MM.1S (cell line): ENCODE results near the gene FOXI1.

Source experiments
- DNase-seq: peaks from one replicate; pipeline ENCODE4 v3.0.0-alpha.2; 2015
- H2AFZ ChIP-seq: fragments of 300-600 bp; sonication (generic); 2 replicates; pipeline ENCODE4 v1.6.0; 2016; ENCODE audit warnings: antibody characterized with exemption, low read length
- H3F3A ChIP-seq: fragments of 300-600 bp; sonication (generic); 2 replicates; pipeline ENCODE4 v1.6.1; 2016; ENCODE audit warnings: mild to moderate bottlenecking, antibody characterized with exemption, low read length, moderate library complexity, mixed read lengths; ENCODE audit not compliant: insufficient read depth
- H3K27ac ChIP-seq: fragments of 300-600 bp; sonication (generic); 2 replicates; pipeline ENCODE4 v1.5.1; 2016; ENCODE audit warnings: mild to moderate bottlenecking, low read length
- H3K27me3 ChIP-seq: fragments of 300-600 bp; sonication (generic); replicated peaks from 2 replicates; pipeline ENCODE4 v1.6.0; 2016; ENCODE audit warnings: low read length; ENCODE audit not compliant: insufficient read depth
- H3K36me3 ChIP-seq: fragments of 300-600 bp; sonication (generic); replicated peaks from 2 replicates; pipeline ENCODE4 v1.6.1; 2016; ENCODE audit warnings: mild to moderate bottlenecking, low read length, mixed read lengths; ENCODE audit not compliant: insufficient read depth
- H3K4me1 ChIP-seq: fragments of 300-600 bp; sonication (generic); 2 replicates; pipeline ENCODE4 v1.6.1; 2016; ENCODE audit warnings: low read length, mixed read lengths
- H3K4me2 ChIP-seq: fragments of 300-600 bp; sonication (generic); 2 replicates; pipeline ENCODE4 v1.6.0; 2016; ENCODE audit warnings: low read depth, low read length
- H3K4me3 ChIP-seq: fragments of 300-600 bp; sonication (generic); 2 replicates; pipeline ENCODE4 v1.5.1; 2016; ENCODE audit warnings: low read length, mixed read lengths
- H3K79me2 ChIP-seq: fragments of 300-600 bp; sonication (generic); 2 replicates; pipeline ENCODE4 v1.6.1; 2016; ENCODE audit warnings: mixed run types, low read length, mixed read lengths
- H3K9ac ChIP-seq: fragments of 300-600 bp; sonication (generic); 2 replicates; pipeline ENCODE4 v1.6.1; 2016; ENCODE audit warnings: low read length, mixed read lengths
- H3K9me2 ChIP-seq: fragments of 300-600 bp; sonication (generic); replicated peaks from 2 replicates; pipeline ENCODE4 v1.6.1; 2016; ENCODE audit warnings: mild to moderate bottlenecking, low read length, mixed read lengths; ENCODE audit not compliant: insufficient read depth
- H3K9me3 ChIP-seq: fragments of 300-600 bp; sonication (generic); replicated peaks from 2 replicates; pipeline ENCODE4 v1.6.1; 2016; ENCODE audit warnings: mild to moderate bottlenecking, low read length, mixed read lengths; ENCODE audit not compliant: insufficient read depth
- H4K20me1 ChIP-seq: fragments of 300-600 bp; sonication (generic); 2 replicates; pipeline ENCODE4 v1.6.1; 2016; ENCODE audit warnings: mild to moderate bottlenecking, low read length, moderate library complexity, mixed read lengths; ENCODE audit not compliant: insufficient read depth
- EZH2 ChIP-seq: fragments of 300-600 bp; sonication (generic); optimal IDR thresholded peaks from 2 replicates; pipeline ENCODE3; 2017; ENCODE audit warnings: low read depth, mild to moderate bottlenecking, antibody characterized with exemption, low read length, mixed read lengths
- EZH2phosphoT487 ChIP-seq: fragments of 300-600 bp; sonication (generic); IDR thresholded peaks from 2 replicates; pipeline ENCODE4 v1.6.1; 2018; ENCODE audit warnings: antibody characterized with exemption, low read length
- TF ChIP-seq, protein P1 (sequence below): fragments of 300-600 bp; sonication (generic); IDR thresholded peaks from 2 replicates; pipeline ENCODE4 v1.5.1; 2016; ENCODE audit warnings: antibody characterized with exemption, low read length, mixed read lengths

Gene FOXI1

DNA sequence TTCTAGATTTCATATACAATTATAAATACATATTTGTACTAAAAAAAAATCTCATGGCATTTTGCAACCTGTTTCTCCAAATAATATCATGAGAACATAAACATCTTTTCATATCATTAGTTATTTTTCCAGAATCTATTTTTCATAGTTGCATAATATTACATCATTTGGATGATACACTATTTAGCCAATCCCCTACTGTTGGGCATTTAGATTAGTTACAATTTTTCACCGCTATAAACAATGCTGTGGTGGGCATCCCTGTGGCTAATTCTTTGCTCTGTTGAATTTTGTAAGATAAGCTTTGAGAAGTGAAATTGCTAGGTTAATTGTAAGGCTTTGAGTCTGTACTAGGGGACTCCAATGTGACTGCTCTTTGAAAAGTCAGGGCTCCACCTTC, 2.2 kb upstream of the FOXI1 start:
- Histone ChIP-seq H3K27me3 (no peaks in the 10 kb centered on the region), H4K20me1 (no peaks in the 10 kb centered on the region), H3K9ac (no peak overlapping the region), H3F3A (no peaks in the 10 kb centered on the region), H2AFZ (no peak overlapping the region), H3K4me2 (no peak overlapping the region), H3K79me2 (no peaks in the 10 kb centered on the region), H3K36me3 (no peaks in the 10 kb centered on the region), H3K4me1 (no peaks in the 10 kb centered on the region), H3K27ac (no peak overlapping the region), H3K9me3 (no peaks in the 10 kb centered on the region), H3K4me3 (no peak overlapping the region), H3K9me2 (no peaks in the 10 kb centered on the region)
- no peak for DNase-seq
- TF ChIP-seq EZH2 = no peak

DNA sequence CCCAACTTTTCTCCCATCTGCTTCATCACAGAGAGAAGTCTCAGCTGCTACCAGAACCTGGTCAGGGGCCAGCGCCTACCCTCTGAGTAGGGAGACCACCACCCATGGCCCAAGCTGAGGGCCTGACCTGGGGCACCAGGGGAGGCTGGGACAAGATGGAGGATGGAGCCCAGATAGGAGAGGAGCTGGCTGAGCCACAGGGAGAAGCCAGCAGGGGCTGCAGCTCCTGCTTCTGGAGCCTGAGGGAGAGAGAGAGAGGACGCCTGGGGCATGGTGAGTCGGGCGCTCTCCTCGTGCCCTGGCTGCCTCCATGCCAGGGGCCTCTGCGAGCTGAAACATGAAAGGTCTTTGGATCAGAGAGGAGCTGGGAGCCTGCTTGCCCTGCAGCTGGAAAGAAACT, 1.4 kb upstream of the FOXI1 start:
- Histone ChIP-seq H3K27ac (no peak overlapping the region), H3K4me1 (no peaks in the 10 kb centered on the region), H3K36me3 (no peaks in the 10 kb centered on the region), H2AFZ (no peak overlapping the region), H3K4me3 (no peak overlapping the region), H3K9ac (no peak overlapping the region), H3K79me2 (no peaks in the 10 kb centered on the region), H3K9me3 (no peaks in the 10 kb centered on the region), H3K4me2 (no peak overlapping the region), H3K9me2 (no peaks in the 10 kb centered on the region), H3F3A (no peaks in the 10 kb centered on the region), H4K20me1 (no peaks in the 10 kb centered on the region), H3K27me3 (no peaks in the 10 kb centered on the region)
- no peak for TF ChIP-seq EZH2
- TF ChIP-seq, protein P1, sequence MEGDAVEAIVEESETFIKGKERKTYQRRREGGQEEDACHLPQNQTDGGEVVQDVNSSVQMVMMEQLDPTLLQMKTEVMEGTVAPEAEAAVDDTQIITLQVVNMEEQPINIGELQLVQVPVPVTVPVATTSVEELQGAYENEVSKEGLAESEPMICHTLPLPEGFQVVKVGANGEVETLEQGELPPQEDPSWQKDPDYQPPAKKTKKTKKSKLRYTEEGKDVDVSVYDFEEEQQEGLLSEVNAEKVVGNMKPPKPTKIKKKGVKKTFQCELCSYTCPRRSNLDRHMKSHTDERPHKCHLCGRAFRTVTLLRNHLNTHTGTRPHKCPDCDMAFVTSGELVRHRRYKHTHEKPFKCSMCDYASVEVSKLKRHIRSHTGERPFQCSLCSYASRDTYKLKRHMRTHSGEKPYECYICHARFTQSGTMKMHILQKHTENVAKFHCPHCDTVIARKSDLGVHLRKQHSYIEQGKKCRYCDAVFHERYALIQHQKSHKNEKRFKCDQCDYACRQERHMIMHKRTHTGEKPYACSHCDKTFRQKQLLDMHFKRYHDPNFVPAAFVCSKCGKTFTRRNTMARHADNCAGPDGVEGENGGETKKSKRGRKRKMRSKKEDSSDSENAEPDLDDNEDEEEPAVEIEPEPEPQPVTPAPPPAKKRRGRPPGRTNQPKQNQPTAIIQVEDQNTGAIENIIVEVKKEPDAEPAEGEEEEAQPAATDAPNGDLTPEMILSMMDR = no peak
- no peak for TF ChIP-seq EZH2phosphoT487
- no peak for DNase-seq

DNA sequence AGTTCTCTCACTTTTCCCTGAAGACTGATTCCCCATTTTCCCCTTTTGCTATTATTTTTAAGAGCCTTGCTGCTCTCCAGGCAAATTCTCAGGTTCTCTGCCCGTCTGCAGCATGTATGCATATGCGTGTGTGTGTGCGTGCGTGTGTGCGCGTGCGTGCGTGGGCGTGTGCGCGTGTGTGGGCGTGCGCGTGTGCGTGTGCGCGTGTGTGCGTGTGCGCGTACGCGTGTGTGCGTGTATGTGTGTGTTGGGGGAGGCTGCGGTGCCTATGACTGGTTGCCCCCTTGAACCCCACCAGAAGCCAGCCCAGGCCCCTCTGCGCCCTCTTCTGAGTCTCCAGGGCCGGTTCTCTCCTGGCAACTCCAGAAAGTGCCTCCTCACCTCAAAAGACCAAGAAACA, 987 bp upstream of the FOXI1 start:
- H3F3A ChIP-seq = no peaks in the 10 kb centered on the region
- no peaks in the 10 kb centered on the region for H3K4me1 ChIP-seq
- H3K4me2 ChIP-seq = no peak overlapping the region
- H3K9me3 ChIP-seq = no peaks in the 10 kb centered on the region
- no peaks in the 10 kb centered on the region for H3K9me2 ChIP-seq
- no peaks in the 10 kb centered on the region for H3K36me3 ChIP-seq
- H3K9ac ChIP-seq = no peak overlapping the region
- no peaks in the 10 kb centered on the region for H3K27me3 ChIP-seq
- no peaks in the 10 kb centered on the region for H3K79me2 ChIP-seq
- no peak overlapping the region for H2AFZ ChIP-seq
- H4K20me1 ChIP-seq = no peaks in the 10 kb centered on the region
- no peak overlapping the region for H3K27ac ChIP-seq
- TF ChIP-seq, protein P1 = no peak
- TF ChIP-seq EZH2phosphoT487 (no peak), EZH2 (no peak)
- no peak overlapping the region for H3K4me3 ChIP-seq
- no peak for DNase-seq

DNA sequence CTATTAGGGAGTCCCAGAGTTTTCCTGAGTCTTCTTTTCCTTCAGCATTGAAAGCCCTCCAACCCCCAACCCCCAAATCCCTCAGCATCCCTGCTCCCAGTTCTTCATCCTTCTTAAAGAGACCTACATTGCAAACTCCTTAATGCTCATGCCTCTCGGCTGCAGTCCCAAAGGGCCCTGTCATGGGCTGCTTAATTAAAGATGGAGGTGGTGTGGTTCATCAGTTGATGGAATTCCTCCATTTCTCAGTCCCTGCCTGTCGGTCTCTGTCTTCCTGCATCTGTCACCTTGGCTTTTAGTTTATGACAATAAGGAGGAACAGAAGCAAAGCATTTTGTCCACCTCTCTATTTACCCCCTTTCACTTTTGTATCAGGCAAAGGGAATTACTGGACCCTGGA, 2.0 kb downstream of the FOXI1 start:
- Histone ChIP-seq H3K36me3 (no peaks in the 10 kb centered on the region), H3K9me2 (no peaks in the 10 kb centered on the region), H3K4me2 (no peak overlapping the region), H4K20me1 (no peaks in the 10 kb centered on the region), H3F3A (no peaks in the 10 kb centered on the region), H2AFZ (no peak overlapping the region), H3K9me3 (no peaks in the 10 kb centered on the region), H3K4me3 (no peak overlapping the region), H3K27me3 (no peaks in the 10 kb centered on the region), H3K9ac (no peak overlapping the region), H3K4me1 (no peaks in the 10 kb centered on the region), H3K79me2 (no peaks in the 10 kb centered on the region), H3K27ac (no peak overlapping the region)
- TF ChIP-seq, protein P1 = no peak
- TF ChIP-seq EZH2phosphoT487 (no peak), EZH2 (no peak)
- DNase-seq = no peak
